Esophagus squamous epithelium (tissue), 4 donors: ENCODE results near the gene ARFGAP1.

Experiments
- CTCF ChIP-seq, 6 experiments: fragments of 450-650 bp in 4 of 6; fragments of 200-600 bp in 2 of 6; sonication (generic) in 2 of 6; IDR thresholded peaks; one replicate each; pipeline ENCODE4 v1.5.1; 2016 to 2019; ENCODE audit warnings: antibody characterized with exemption in 6 of 6, mild to moderate bottlenecking in 4 of 6, moderate library complexity in 4 of 6
- POLR2A ChIP-seq, 4 donors: fragments of 450-650 bp; IDR thresholded peaks; one replicate each; pipeline ENCODE4 v1.6.1; 2017; ENCODE audit warnings: antibody characterized with exemption in 4 of 4, mild to moderate bottlenecking in 4 of 4, moderate library complexity in 3 of 4

DNA sequence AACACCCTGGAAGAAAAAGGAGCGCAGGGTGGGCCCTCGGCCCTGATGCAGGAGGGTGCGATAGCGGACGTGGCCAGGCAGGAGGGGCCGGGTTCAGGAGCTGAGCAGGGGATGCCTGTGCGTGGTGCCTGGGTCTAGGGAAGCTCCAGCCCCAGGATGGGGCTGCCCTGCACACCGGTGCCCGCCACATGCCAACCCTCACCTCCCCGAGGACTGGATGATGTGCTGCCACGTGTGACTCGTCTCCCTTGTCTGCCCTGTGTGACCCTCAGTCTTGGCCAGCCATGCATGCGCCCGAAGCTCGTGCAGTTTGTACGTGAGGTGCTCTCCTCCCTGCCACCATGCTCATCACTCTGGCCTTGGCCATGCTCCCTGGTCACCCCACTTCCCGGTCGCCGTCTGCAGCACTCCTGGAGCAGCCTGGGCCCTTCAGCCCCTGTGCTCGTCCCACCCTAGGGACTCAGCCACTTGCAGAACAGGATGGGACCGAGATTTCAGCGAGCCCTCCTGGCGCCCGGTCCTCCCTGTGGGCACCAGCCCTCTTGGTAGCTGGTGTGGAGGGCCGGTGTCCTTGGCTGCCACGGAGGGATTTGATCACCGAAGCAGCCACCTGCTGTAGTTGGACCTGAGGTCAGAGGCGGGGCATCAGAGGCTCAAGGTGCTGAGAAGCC is 16.1 kb downstream of the ARFGAP1 start:
- TF ChIP-seq CTCF (IDR thresholded peaks at IDR 0.05) (no peak), POLR2A (IDR thresholded peaks at IDR 0.05) (no peak)
